IPS-NIHi11 (cell line): ENCODE measurements around the gene COL4A5.
"Not testable (repeated sequence)": the region's sequence is repeated elsewhere in the genome, so short reads cannot be mapped to it uniquely, and the experiment has no call there.

Experiments used
- DNase-seq: peaks from one replicate; pipeline ENCODE4 v3.0.0; 2012; ENCODE audit warnings: mixed read lengths, low spot score

Gene COL4A5

GRCh38 chrX:108439426-108439942 lies at the start of gene COL4A5:
Gene COL4A5 (plus strand): TSS chrX:108439838. CDS start chrX:108440126, 288 bp downstream.
- peak; percentile 56 for DNase-seq

GRCh38 chrX:108390976-108391717 lies 48.5 kb upstream of the COL4A5 start:
- not testable (repeated sequence) for DNase-seq

- DNase-seq: peak; percentile 21
These were observed 43.3 kb upstream of the COL4A5 start for GRCh38 chrX:108396188-108396891.

GRCh38 chrX:108396986-108397385 lies 42.7 kb upstream of the COL4A5 start:
- DNase-seq: no peak

- DNase-seq: no peak
These were observed 41.8 kb upstream of the COL4A5 start for GRCh38 chrX:108397627-108398391.

GRCh38 chrX:108399418-108400165 lies 40.0 kb upstream of the COL4A5 start:
- DNase-seq: no peak

GRCh38 chrX:108412783-108413182 lies 26.9 kb upstream of the COL4A5 start:
- no peak for DNase-seq

- DNase-seq: no peak
These were observed 24.5 kb upstream of the COL4A5 start for GRCh38 chrX:108415146-108415545.

- no peak for DNase-seq
These were observed 23.7 kb upstream of the COL4A5 start for GRCh38 chrX:108415891-108416290.

- DNase-seq: no peak
These were observed 22.4 kb upstream of the COL4A5 start for GRCh38 chrX:108417257-108417656.

GRCh38 chrX:108419401-108419800 lies 20.2 kb upstream of the COL4A5 start:
- no peak for DNase-seq

- no peak for DNase-seq
These were observed 19.2 kb upstream of the COL4A5 start for GRCh38 chrX:108420481-108420880.

GRCh38 chrX:108426262-108426661 lies 13.4 kb upstream of the COL4A5 start:
- no peak for DNase-seq

GRCh38 chrX:108435261-108435660 lies 4.4 kb upstream of the COL4A5 start:
- no peak for DNase-seq

GRCh38 chrX:108437349-108438109 lies 2.1 kb upstream of the COL4A5 start:
- no peak for DNase-seq

GRCh38 chrX:108438110-108438623 lies 1.5 kb upstream of the COL4A5 start, which contains the start of gene COL4A6:
Gene COL4A6 (minus strand): TSS chrX:108438422. CDS start chrX:108438196, 226 bp downstream.
- DNase-seq: peak; percentile 51

GRCh38 chrX:108439961-108440696 lies 491 bp downstream of the COL4A5 start:
- no peak for DNase-seq

GRCh38 chrX:108442901-108443464 lies 3.3 kb downstream of the COL4A5 start:
- no peak for DNase-seq

- no peak for DNase-seq
These were observed 7.7 kb downstream of the COL4A5 start for GRCh38 chrX:108447303-108447702.

- DNase-seq: no peak
These were observed 14.2 kb downstream of the COL4A5 start for GRCh38 chrX:108453841-108454240.
